NCI-H146 treated with DMSO at 0.1 percent for 48 hours (cell line): ENCODE measurements around the gene MYO16.

Experiments
- DNase-seq: peaks from one replicate; lab custom pipeline; 2025; ENCODE audit not compliant: unreplicated experiment; lab: John Stamatoyannopoulos, UW

MYO16 gene

GRCh38 chr13:108789476-108789875 is 160.1 kb downstream of the MYO16 start:
- no peak for DNase-seq

GRCh38 chr13:108795841-108796240 is 166.4 kb downstream of the MYO16 start:
- no peak for DNase-seq

- no peak for DNase-seq
Observed at GRCh38 chr13:108797354-108797753, 167.9 kb downstream of the MYO16 start.

GRCh38 chr13:108807841-108808240 is 178.4 kb downstream of the MYO16 start:
- DNase-seq = no peak

GRCh38 chr13:108812165-108812564 is 182.8 kb downstream of the MYO16 start:
- no peak for DNase-seq

- DNase-seq = no peak
Observed at GRCh38 chr13:108812661-108813060, 183.2 kb downstream of the MYO16 start.

GRCh38 chr13:108813587-108814170 is 184.3 kb downstream of the MYO16 start:
- DNase-seq = no peak

GRCh38 chr13:108816375-108816774 is 187.0 kb downstream of the MYO16 start:
- DNase-seq = no peak

GRCh38 chr13:108827646-108828045 is 198.2 kb downstream of the MYO16 start:
- DNase-seq = no peak

GRCh38 chr13:108828086-108828815 is 198.8 kb downstream of the MYO16 start:
- DNase-seq = no peak

GRCh38 chr13:108830916-108831315 is 201.5 kb downstream of the MYO16 start:
- DNase-seq = no peak

GRCh38 chr13:108833531-108833930 is 204.1 kb downstream of the MYO16 start:
- DNase-seq = no peak

GRCh38 chr13:108834193-108834592 is 204.8 kb downstream of the MYO16 start:
- no peak for DNase-seq

- no peak for DNase-seq
Observed at GRCh38 chr13:108835083-108835482, 205.7 kb downstream of the MYO16 start.

- DNase-seq = no peak
Observed at GRCh38 chr13:108850691-108851090, 221.3 kb downstream of the MYO16 start.

GRCh38 chr13:108851660-108852059 is 222.2 kb downstream of the MYO16 start:
- DNase-seq = no peak

- DNase-seq = no peak
Observed at GRCh38 chr13:108853031-108853430, 223.6 kb downstream of the MYO16 start.

GRCh38 chr13:108855737-108856387 is 226.5 kb downstream of the MYO16 start:
- DNase-seq = no peak

- DNase-seq = no peak
Observed at GRCh38 chr13:108858676-108859075, 229.3 kb downstream of the MYO16 start.

GRCh38 chr13:108859197-108860012 is 230.0 kb downstream of the MYO16 start:
- DNase-seq = no peak

- DNase-seq = no peak
Observed at GRCh38 chr13:108860418-108860817, 231.0 kb downstream of the MYO16 start.
